NCI-H2227 treated with DMSO at 0.1 percent for 48 hours (cell line): Measurements from ENCODE around the gene HAAO.
"Not testable (repeated sequence)": the region's sequence is repeated elsewhere in the genome, so short reads cannot be mapped to it uniquely, and the experiment has no call there.

ENCODE experiments used
- DNase-seq: peaks from one replicate; lab custom pipeline; 2025; lab: John Stamatoyannopoulos, UW

The HAAO gene

GRCh38 chr2:42747422-42747821, 45.0 kb downstream of the HAAO start:
- no peak for DNase-seq

DNA sequence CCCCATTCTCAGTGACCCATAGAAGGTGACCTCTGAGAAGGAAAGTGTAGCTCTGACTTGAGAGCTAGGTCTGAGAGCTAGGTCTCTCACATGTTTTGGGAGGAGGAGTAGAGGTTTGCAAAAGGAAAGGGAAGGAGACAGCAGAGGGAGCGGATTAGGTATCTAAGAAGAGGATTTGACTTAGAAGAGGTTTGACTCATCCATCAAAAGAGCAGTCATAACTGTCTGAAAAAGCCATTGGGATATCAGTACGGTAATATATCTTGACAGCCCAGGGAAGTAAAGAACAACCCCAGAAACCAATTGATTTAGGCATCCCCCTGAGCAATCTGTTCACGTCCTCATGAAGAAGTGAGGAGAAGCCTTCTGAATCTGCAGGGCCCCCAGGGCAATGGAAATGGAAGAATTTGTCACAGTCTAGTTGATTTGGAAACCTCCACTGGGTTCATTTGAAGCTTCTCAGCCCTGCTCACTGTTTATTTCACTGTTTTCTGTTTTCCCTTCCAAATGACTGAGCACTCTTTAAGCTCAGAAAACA, 47.8 kb downstream of the HAAO start:
- DNase-seq = no peak

GRCh38 chr2:42743659-42743990, 48.8 kb downstream of the HAAO start:
- no peak for DNase-seq

- no peak for DNase-seq
These were observed 49.4 kb downstream of the HAAO start for GRCh38 chr2:42742740-42743658.

DNA sequence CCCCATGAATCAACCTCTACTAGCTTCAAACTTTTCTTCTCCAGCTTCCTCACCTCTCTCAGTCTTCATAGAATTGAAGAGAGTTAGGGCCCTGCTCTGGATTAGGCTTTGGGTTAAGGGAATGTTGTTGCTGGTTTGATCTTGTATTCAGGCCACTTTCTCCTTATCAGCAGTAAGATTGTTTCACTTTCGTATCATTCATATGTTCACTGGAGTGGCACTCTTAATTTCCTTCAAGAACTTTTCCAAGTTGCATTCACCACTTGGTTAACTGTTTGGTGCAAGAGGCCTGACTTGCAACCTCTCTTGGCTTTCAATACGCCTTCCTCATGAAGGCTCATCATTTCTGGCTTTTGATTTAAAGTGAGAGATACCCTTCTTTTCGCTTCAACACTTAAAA, 51.2 kb downstream of the HAAO start:
- DNase-seq = no peak

DNA sequence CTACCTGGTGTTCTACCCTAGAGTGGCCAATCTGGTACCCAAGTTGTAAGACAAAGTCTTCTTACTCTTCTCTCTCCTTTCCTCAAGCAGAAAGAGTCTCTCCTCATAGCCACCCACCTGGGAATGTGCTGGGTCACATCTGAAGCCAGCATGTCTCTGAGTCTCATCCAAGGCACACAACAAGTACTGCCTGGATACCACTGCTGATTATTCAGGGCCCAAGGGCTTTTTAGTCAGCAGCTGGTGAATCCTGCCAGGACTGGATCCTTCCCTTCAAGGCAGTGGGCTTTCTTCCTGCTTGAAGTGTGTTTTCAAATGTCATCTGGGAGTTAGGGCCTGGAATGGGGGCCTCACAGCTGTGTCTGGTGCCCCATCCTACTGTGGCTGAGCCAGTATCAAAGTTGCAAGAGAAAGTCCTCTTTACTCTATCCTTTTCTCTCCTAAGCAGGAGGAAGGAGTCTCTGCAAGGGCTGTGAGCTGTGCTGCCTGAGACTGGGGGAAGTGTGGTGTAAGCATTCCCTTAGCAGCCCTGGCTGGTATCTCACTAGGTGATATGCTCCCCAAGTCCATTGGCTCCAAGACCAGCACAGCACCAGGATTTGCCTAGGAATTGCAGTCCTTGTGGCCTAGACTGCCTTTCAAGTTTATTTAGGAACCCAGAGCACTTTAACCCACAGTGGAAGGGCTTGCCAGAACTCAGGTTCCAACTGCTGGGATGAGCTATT, 55.6 kb downstream of the HAAO start:
- DNase-seq = no peak

DNA sequence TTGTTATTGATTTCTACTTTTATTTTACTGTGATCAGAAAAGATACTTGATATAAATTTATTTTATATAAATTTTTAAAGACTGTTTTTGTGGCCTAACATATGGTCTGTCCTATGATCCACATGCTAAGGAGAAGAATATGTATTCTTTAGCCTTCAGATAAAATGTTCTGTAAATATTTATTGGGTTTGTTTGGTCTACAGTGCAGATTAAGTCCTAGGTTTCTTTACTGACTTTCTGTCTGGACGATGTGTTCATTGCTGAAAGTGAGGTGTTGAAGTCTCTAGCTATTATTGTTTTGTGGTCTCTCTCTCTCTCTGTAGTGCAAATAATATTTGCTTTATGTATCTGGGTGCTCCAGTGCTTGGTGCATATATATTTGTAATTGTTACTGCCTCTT, 58.5 kb downstream of the HAAO start:
- no peak for DNase-seq

DNA sequence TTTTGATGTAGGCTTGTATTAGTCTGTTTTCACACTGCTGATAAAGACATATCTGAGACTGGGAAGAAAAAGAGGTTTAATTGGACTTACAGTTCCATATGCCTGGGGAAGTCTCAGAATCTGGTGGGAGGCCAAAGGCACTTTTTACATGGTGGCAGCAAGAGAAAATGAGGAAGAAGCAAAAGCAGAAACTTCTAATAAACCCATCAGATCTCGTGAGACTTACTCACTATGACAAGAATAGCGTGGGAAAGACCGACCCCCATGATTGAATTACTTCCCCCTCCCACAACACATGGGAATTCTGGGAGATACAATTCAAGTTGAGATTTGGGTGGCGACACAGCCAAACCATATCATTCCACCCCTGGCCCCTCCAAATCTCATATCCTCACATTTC, 61.1 kb downstream of the HAAO start:
- not testable (repeated sequence) for DNase-seq

GRCh38 chr2:42726680-42727079, 65.7 kb downstream of the HAAO start:
- no peak for DNase-seq

DNA sequence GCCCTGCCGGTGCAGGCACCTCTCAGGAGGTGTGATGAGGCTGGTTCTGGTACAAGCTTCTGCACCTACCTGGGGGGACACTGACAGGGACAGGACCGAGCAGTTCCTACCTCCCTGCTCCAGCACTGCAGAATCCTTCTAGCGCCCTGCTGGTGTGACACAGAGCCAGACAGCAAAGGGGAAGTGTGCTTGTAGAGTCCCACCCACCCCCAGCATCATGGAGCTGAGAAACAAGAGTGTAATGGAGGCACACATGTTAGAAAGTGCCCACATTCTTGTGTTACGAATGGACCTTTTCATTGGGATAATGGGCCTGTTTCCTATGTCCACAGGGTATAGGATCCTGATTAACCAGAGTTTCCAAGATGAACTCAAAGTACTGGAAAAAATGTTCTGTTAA, 66.7 kb downstream of the HAAO start:
- no peak for DNase-seq

DNA sequence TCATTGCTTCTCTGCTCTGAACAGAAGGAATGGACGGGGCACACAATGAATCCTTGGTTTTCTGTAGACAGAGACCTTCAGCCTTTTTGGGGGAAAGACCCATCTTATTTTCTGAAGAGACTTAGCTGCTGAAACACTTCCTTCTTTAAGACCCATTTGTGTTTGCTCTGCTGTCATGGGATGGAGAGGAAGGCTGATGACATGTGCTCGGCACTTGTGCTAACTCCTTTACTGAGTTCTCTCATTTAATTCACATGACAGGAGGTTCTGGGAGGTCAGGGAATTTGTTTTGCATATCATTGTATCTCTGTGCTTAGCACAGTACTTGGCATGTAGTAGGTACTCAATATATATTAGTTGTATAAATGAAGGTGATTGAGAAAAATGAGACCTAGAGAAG, 67.5 kb downstream of the HAAO start:
- no peak for DNase-seq

DNA sequence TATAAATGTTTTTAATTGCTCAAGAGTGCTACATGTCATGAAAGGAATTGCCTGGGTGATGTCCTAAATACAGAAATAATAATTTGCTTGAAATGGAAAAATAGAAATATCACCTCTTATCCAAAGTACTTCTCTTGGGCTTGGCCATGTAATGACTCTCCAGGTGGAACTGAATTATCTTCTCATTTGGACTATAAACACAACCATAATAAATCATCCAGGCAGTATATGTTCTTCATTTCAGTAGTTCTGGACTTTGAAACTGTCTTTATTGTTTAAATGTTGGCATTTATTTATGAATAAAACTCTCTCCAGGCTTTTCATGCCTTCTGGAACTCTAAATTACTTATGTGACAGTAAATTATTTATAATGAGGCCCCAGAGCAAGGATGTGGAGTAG, 68.9 kb downstream of the HAAO start:
- DNase-seq = no peak

GRCh38 chr2:42722320-42723190, 69.8 kb downstream of the HAAO start:
- peak; percentile 5 for DNase-seq

GRCh38 chr2:42721898-42722297, 70.5 kb downstream of the HAAO start:
- no peak for DNase-seq
